Raji (cell line): Measurements from ENCODE around the gene CCNE1.

ENCODE experiments used
- POLR2A ChIP-seq: IDR thresholded peaks from 2 replicates; pipeline ENCODE4 v1.6.1; 2011; ENCODE audit warnings: low read depth, low read length, control low read depth; ENCODE audit not compliant: insufficient read depth

CCNE1 gene

GRCh38 chr19:29804493-29804892 is 7.3 kb upstream of the CCNE1 start:
- no peak for TF ChIP-seq POLR2A

- TF ChIP-seq POLR2A = no peak
Measured at GRCh38 chr19:29805031-29805965, 6.5 kb upstream of the CCNE1 start.

DNA sequence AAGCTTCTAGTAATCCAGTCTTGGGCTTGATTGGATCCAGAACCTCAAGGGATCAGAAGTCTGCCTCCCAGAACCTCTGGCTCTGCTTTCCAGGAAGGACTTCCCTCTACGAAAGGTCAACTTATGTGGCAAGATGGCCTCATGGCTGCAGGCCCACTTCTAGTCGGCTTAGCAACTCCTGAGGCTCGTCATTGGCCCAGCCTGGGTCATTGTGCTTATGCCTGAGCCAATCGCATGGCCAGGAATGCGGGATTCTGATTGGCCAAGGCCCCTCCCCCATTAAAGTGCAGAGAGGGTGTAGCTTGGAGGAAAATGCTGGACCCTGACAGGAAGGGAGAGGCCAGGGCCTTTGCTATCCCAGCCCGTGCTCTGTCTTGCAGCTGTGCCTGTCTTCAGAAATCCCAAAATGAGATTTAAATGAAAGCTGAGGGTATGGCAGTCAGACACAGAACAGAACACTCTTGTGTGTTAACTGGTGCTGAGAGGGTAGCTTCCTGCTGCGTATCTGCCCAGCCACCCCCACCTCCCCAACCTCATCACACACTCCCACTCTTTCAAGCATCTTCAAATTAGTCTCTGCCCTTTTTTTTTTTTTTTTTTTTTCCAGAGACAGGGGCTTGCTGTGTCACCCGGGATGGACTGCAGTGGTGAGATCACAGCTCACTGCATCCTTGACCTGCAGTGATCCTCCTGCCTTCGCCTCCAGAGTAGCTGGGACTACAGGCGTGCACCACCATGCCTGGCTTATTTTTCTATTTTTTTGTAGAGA is 5.5 kb upstream of the CCNE1 start:
- TF ChIP-seq POLR2A = no peak

DNA sequence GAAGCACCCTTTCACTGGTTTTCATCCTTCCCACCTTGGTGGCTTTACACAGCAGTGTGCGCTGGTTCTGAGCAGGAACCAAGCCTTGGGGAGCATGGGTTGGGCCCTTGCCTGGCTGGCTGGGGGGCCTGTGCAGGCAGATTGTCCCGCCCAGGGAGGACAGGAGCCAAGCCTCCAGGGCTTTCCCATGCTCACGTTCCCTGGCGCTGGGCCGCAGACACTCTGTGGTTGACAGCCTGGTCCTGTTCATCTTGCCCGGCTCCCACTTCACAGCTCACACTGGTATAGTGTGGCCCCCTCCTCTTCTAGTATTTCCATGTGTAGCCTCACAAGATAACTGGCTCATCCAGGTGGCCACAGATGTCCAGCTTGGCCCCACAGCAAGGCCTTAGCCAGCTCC is 4.6 kb upstream of the CCNE1 start:
- TF ChIP-seq POLR2A = no peak

GRCh38 chr19:29807870-29808405 is 3.9 kb upstream of the CCNE1 start:
- TF ChIP-seq POLR2A = no peak

DNA sequence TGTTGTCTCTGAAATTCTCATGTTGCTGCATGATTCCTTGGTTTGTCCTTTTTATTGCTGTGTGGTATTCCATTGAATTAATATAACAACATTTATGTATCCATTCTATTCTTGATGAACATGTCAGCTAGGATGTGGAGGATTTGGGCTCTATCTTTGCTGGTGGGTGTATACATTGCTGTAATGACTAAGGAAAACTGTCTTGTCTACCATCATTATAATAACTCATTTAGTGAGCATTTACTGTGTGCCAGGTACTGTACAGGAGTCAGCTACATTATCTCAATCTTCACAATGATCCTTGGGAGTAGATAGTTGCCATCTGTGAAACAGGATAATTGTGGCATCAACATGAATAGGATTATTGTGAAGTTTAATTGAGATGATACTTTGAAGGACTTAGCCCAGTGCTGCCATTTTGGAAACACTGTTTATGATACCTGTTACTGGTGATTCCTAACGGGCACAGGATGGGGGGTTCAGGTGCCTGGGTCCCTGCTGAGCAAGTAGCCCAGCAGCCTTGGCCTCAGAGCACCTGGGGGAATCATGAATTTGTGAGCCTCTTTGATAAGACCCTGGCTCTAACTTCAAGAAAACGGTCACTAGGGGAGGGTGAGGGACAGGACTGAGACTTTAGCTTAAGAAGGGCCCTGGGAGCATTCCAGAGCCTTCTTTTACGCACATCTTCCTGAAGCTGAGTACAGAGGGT is 1.8 kb upstream of the CCNE1 start:
- TF ChIP-seq POLR2A = no peak

GRCh38 chr19:29810504-29810871 is 1.3 kb upstream of the CCNE1 start:
- no peak for TF ChIP-seq POLR2A

DNA sequence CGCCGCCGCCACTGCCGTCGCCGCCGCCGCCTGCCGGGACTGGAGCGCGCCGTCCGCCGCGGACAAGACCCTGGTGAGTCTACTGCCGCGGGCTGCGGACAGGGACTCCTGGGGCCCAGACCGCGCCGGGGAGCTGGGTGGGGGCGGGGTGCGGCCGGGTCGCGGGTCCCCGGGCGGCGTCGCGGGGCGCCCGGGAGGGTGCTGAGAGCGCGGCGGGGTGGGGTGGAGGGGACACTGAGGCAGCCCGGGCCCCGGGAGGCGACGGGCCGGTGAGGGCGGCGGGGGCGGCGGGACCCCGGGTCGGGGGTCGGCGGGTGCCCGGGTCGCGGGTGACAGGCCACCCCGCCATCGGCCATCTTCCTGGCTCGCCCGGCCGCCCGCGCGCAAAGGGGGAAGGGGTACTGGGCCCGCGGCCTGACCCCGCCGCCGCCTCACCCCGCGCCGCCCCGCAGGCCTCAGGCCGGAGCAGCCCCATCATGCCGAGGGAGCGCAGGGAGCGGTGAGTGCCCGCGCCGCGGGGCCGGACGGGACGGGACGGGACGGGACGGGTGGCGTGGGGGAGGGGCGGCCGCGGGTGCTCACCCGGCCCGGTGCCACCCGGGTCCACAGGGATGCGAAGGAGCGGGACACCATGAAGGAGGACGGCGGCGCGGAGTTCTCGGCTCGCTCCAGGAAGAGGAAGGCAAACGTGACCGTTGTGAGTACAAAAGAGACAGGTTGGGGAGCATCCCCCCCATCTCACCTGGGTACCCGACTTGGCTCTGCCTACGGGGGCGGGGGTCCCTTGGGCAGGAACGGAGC is 489 bp downstream of the CCNE1 start:
- no peak for TF ChIP-seq POLR2A

DNA sequence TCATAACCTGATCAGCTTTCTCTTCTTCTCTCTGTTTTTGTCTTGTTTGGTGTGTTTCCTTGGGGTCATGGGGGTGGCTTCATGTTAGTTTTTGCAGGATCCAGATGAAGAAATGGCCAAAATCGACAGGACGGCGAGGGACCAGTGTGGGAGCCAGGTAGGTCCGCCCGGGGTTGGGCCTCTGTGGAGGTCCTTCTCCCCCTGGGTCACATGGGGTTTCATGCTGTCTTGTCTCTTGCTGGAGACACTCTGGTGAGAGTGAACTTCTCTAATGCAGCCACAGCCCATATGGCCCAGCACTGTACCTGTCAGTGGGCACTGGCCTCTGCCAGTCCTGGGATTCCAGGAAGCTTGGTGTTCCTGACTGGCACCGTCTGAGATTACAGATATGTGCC is 1.1 kb downstream of the CCNE1 start:
- no peak for TF ChIP-seq POLR2A

- TF ChIP-seq POLR2A = no peak
Measured at GRCh38 chr19:29813642-29814041, 1.9 kb downstream of the CCNE1 start.

GRCh38 chr19:29815231-29815630 is 3.4 kb downstream of the CCNE1 start:
- TF ChIP-seq POLR2A = no peak

DNA sequence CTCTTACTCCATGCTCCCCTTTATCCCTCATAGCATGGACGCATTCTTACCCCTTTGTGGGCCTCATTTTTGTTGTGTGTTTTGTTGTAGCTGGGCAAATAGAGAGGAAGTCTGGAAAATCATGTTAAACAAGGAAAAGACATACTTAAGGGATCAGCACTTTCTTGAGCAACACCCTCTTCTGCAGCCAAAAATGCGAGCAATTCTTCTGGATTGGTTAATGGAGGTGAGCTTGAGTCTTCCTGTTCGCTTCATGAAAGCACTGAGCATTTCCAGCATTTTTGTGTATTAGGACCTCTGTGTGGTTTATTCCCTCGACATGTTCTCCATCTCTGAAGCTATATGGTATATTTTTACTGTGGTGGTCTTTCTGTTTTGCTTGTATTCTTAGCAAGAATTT is 5.5 kb downstream of the CCNE1 start:
- no peak for TF ChIP-seq POLR2A

DNA sequence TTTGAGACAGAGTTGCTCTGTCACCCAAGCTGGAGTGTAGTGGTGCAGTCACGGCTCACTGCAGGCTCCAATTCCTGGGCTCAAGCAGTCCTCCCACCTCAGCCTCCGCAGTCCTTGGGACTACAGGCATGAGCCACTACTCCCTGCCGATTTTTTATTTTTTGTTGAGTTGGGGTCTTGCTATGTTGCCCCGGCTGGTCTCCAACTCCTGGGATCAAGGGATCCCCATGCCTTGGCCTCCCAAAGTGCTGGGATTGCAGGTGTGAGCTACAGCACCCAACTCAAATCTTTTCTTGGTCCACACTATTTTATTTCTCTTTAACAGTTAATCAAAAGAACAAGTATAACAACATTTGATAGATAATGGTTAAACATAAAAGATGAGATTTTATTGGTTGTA is 7.5 kb downstream of the CCNE1 start:
- no peak for TF ChIP-seq POLR2A

DNA sequence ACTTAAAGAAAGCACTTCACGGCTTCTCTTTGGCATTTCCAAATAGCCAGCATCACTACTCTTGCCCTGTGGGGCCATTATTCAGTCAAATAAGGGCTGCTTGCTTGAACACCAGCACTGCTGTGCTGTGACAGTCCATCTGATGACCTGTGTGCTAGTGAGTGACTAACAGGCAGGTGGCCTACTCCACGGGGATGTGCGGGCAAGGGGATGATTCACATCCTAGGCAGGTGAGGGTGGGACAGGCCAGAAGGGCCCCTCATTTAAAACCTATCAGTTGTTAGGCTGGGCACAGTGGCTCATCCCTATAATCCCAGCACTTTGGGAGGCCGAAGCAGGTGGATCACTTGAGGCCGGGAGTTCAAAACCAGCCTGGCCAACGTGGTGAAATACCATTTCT is 8.2 kb downstream of the CCNE1 start:
- no peak for TF ChIP-seq POLR2A
